Islet precursor cell (in vitro differentiated cells): Measurements from ENCODE around the gene PARD6B.
"Not testable (repeated sequence)": the region's sequence is repeated elsewhere in the genome, so short reads cannot be mapped to it uniquely, and the experiment has no call there.

Experiments used
- DNase-seq: peaks from one replicate; pipeline ENCODE4 v3.0.0-alpha.2; 2018

Gene PARD6B

GRCh38 chr20:50731055-50731929 lies at the start of gene PARD6B:
PARD6B (plus strand) TSS chr20:50731580; CDS start chr20:50731787, 207 bp downstream.
- peak; percentile 99 for DNase-seq

- DNase-seq: no peak
Observed at GRCh38 chr20:50682065-50682464, 49.3 kb upstream of the PARD6B start.

GRCh38 chr20:50682947-50683530 lies 48.3 kb upstream of the PARD6B start:
- DNase-seq: no peak

GRCh38 chr20:50683570-50683969 lies 47.8 kb upstream of the PARD6B start:
- DNase-seq: no peak

- DNase-seq: no peak
Observed at GRCh38 chr20:50686821-50687220, 44.6 kb upstream of the PARD6B start.

GRCh38 chr20:50688256-50688975 lies 43.0 kb upstream of the PARD6B start:
- no peak for DNase-seq

GRCh38 chr20:50689864-50690649 lies 41.3 kb upstream of the PARD6B start:
- no peak for DNase-seq

- peak; percentile 74 for DNase-seq
Observed at GRCh38 chr20:50690650-50691572, 40.5 kb upstream of the PARD6B start, which contains the start of gene RIPOR3. RIPOR3 (minus strand) TSS chr20:50691542; CDS start chr20:50691128, 414 bp downstream.

- no peak for DNase-seq
Observed at GRCh38 chr20:50691573-50692551, 39.5 kb upstream of the PARD6B start.

GRCh38 chr20:50692552-50692933 lies 38.8 kb upstream of the PARD6B start:
- no peak for DNase-seq

GRCh38 chr20:50693001-50693400 lies 38.4 kb upstream of the PARD6B start:
- DNase-seq: no peak

GRCh38 chr20:50694379-50695134 lies 36.8 kb upstream of the PARD6B start:
- DNase-seq: no peak

GRCh38 chr20:50695135-50695872 lies 36.1 kb upstream of the PARD6B start:
- no peak for DNase-seq

- not testable (repeated sequence) for DNase-seq
Observed at GRCh38 chr20:50698255-50698654, 33.1 kb upstream of the PARD6B start.

GRCh38 chr20:50699688-50700087 lies 31.7 kb upstream of the PARD6B start:
- no peak for DNase-seq

GRCh38 chr20:50701041-50701963 lies 30.1 kb upstream of the PARD6B start:
- no peak for DNase-seq

GRCh38 chr20:50703651-50704438 lies 27.5 kb upstream of the PARD6B start:
- not testable (repeated sequence) for DNase-seq
